NCI-H2227 (cell line): ENCODE measurements around the gene SLC9C1.

Experiments used
- DNase-seq: peaks from one replicate; lab custom pipeline; 2025; ENCODE audit not compliant: unreplicated experiment; lab: John Stamatoyannopoulos, UW

SLC9C1 gene

GRCh38 chr3:112132975-112133448 is 161.0 kb downstream of the SLC9C1 start, which contains the start of gene GCSAM:
Gene GCSAM, minus strand, starts transcription at chr3:112133248. Its CDS starts 128 bp downstream, at chr3:112133120.
- DNase-seq: no peak

- DNase-seq: no peak
These were observed 161.5 kb downstream of the SLC9C1 start for GRCh38 chr3:112132554-112132953.

GRCh38 chr3:112132088-112132487 is 161.9 kb downstream of the SLC9C1 start:
- DNase-seq: no peak

- DNase-seq: no peak
These were observed 162.9 kb downstream of the SLC9C1 start for GRCh38 chr3:112131111-112131510.

GRCh38 chr3:112130638-112130993 is 163.4 kb downstream of the SLC9C1 start:
- DNase-seq: no peak

- no peak for DNase-seq
These were observed 163.9 kb downstream of the SLC9C1 start for GRCh38 chr3:112129925-112130637.

GRCh38 chr3:112128843-112129727 is 164.9 kb downstream of the SLC9C1 start:
- DNase-seq: no peak

GRCh38 chr3:112127522-112128494 is 166.2 kb downstream of the SLC9C1 start:
- DNase-seq: no peak

- DNase-seq: no peak
These were observed 167.5 kb downstream of the SLC9C1 start for GRCh38 chr3:112126511-112126911.

- DNase-seq: no peak
These were observed 169.0 kb downstream of the SLC9C1 start for GRCh38 chr3:112124907-112125607.

- no peak for DNase-seq
These were observed 170.5 kb downstream of the SLC9C1 start for GRCh38 chr3:112123548-112123947.

GRCh38 chr3:112122870-112123269 is 171.1 kb downstream of the SLC9C1 start:
- no peak for DNase-seq

- DNase-seq: no peak
These were observed 172.2 kb downstream of the SLC9C1 start for GRCh38 chr3:112121577-112122547.

GRCh38 chr3:112119962-112120836 is 173.8 kb downstream of the SLC9C1 start:
- no peak for DNase-seq

- DNase-seq: no peak
These were observed 176.0 kb downstream of the SLC9C1 start for GRCh38 chr3:112117841-112118571.

- DNase-seq: no peak
These were observed 176.6 kb downstream of the SLC9C1 start for GRCh38 chr3:112117415-112117814.

- no peak for DNase-seq
These were observed 177.2 kb downstream of the SLC9C1 start for GRCh38 chr3:112116748-112117186.
